Endothelial cell of umbilical vein (primary cell): ENCODE results near the gene SLC15A1. TPM values are rescaled to one million over a fixed set of nuclear protein-coding genes. Genes with fewer than 3 reads are reported as not detected.

Source experiments
- BruUV-seq: library from RNA; stranded (reverse); fragments of 400-500 nt; replicated peaks from 2 replicates; lab custom pipeline; 2021; lab: Mats Ljungman, UMichigan
- CTCF ChIA-PET: fragments of 300-600, 350-600 bp; sonication (Branson Sonifier 250); formaldehyde crosslinking; loops from one replicate; lab custom pipeline; 2021; ENCODE audit warnings: antibody characterized with exemption, inconsistent platforms; lab: Charles Lee
- POLR2A ChIA-PET: fragments of 300-600, 350-600 bp; sonication (Branson Sonifier 250); formaldehyde crosslinking; loops from one replicate; lab custom pipeline; 2021; ENCODE audit warnings: antibody characterized with exemption, inconsistent platforms; lab: Charles Lee
- DNase-seq: peaks from one replicate; pipeline ENCODE4 v3.0.0-alpha.2; 2011; ENCODE audit warnings: low read depth, low spot score
- FAIRE-seq: peaks from 2 replicates; lab custom pipeline; 2011; peaks lifted over from hg19 to GRCh38; lab: Jason Lieb, UNC
- H2AFZ ChIP-seq: 2 replicates; pipeline ENCODE4 v1.6.0; 2012; ENCODE audit warnings: low read depth, low read length, control low read depth, inconsistent platforms
- H3K27ac ChIP-seq: 2 replicates; pipeline ENCODE4 v1.5.1; 2011; ENCODE audit warnings: low read depth, mild to moderate bottlenecking, control low read depth, low read length, moderate library complexity; ENCODE audit not compliant: insufficient read depth
- H3K27me3 ChIP-seq, 2 experiments: 2 replicates each; pipeline versions ENCODE4 v1.6.0 to v1.6.1; 2011; ENCODE audit warnings: low read length in 2 of 2, mixed read lengths in 1 of 2; ENCODE audit not compliant: control insufficient read depth in 2 of 2, insufficient read depth in 2 of 2
- H3K36me3 ChIP-seq, 2 experiments: 2 replicates in 1 of 2; 3 replicates in 1 of 2; pipeline ENCODE4 v1.5.1; 2011; ENCODE audit warnings: low read length in 2 of 2, mild to moderate bottlenecking in 1 of 2, moderate library complexity in 1 of 2; ENCODE audit not compliant: control insufficient read depth in 2 of 2, insufficient read depth in 2 of 2; ENCODE audit errors: extremely low read depth in 1 of 2
- H3K4me1 ChIP-seq: 3 replicates; pipeline ENCODE4 v1.5.1; 2011; ENCODE audit warnings: mild to moderate bottlenecking, low read length; ENCODE audit not compliant: control insufficient read depth, insufficient read depth; ENCODE audit errors: extremely low read depth
- H3K4me2 ChIP-seq: 2 replicates; pipeline ENCODE4 v1.6.1; 2011; ENCODE audit warnings: low read length, control low read depth, mixed read lengths; ENCODE audit not compliant: insufficient read depth
- H3K4me3 ChIP-seq, 3 experiments: fragments of 200-600 bp in 1 of 3; sonication (generic), shearing (Covaris generic) in 1 of 3; replicated peaks in 1 of 3; 2 replicates each; pipeline ENCODE4 v1.5.1; 2011 to 2016; ENCODE audit warnings: control low read depth in 3 of 3, low read length in 3 of 3, mild to moderate bottlenecking in 2 of 3, inconsistent platforms in 1 of 3, low read depth in 1 of 3, moderate library complexity in 1 of 3; ENCODE audit not compliant: insufficient read depth in 1 of 3
- H3K79me2 ChIP-seq: 2 replicates; pipeline ENCODE4 v1.6.0; 2012; ENCODE audit warnings: low read length, inconsistent platforms; ENCODE audit not compliant: control insufficient read depth, insufficient read depth
- H3K9ac ChIP-seq: replicated peaks from 2 replicates; pipeline ENCODE3; 2011; ENCODE audit warnings: low read length, control low read depth; ENCODE audit not compliant: insufficient read depth; ENCODE audit errors: extremely low read depth
- H3K9me1 ChIP-seq: replicated peaks from 3 replicates; pipeline ENCODE4 v1.6.0; 2011; ENCODE audit warnings: mild to moderate bottlenecking, low read length; ENCODE audit not compliant: control insufficient read depth, insufficient read depth; ENCODE audit errors: extremely low read depth
- H3K9me3 ChIP-seq: replicated peaks from 2 replicates; pipeline ENCODE4 v1.5.1; 2012; ENCODE audit warnings: low read length, inconsistent platforms; ENCODE audit not compliant: control insufficient read depth, insufficient read depth
- H4K20me1 ChIP-seq: replicated peaks from 2 replicates; pipeline ENCODE3; 2011; ENCODE audit warnings: mild to moderate bottlenecking, low read length; ENCODE audit not compliant: control insufficient read depth, insufficient read depth; ENCODE audit errors: extremely low read depth
- EZH2 ChIP-seq: IDR thresholded peaks from 2 replicates; pipeline ENCODE4 v1.6.1; 2012; ENCODE audit warnings: borderline replicate concordance, low read depth, mild to moderate bottlenecking, moderate library complexity, low read length, inconsistent platforms; ENCODE audit not compliant: severe bottlenecking
- FOS ChIP-seq: IDR thresholded peaks from 2 replicates; pipeline ENCODE4 v1.6.1; 2011; ENCODE audit warnings: mild to moderate bottlenecking, low read length, moderate library complexity, borderline replicate concordance; ENCODE audit not compliant: insufficient read depth
- GATA2 ChIP-seq: IDR thresholded peaks from 2 replicates; pipeline ENCODE4 v1.7.0; 2011; ENCODE audit warnings: low read depth, mild to moderate bottlenecking, moderate library complexity, mixed read lengths, low read length; ENCODE audit not compliant: insufficient read length, insufficient read depth
- JUN ChIP-seq: IDR thresholded peaks from 2 replicates; pipeline ENCODE4 v1.6.1; 2011; ENCODE audit warnings: borderline replicate concordance, low read depth; ENCODE audit not compliant: insufficient read length, insufficient read depth
- MYC ChIP-seq: IDR thresholded peaks from one replicate; pipeline ENCODE4 v1.6.1; 2011; ENCODE audit warnings: mild to moderate bottlenecking, low read depth, low read length
- POLR2A ChIP-seq: IDR thresholded peaks from 2 replicates; pipeline ENCODE4 v1.6.1; 2012; ENCODE audit warnings: low read depth, mild to moderate bottlenecking, control low read depth, low read length
- POLR2AphosphoS5 ChIP-seq: IDR thresholded peaks from 2 replicates; pipeline ENCODE4 v1.6.1; 2012; ENCODE audit warnings: low read depth, mild to moderate bottlenecking, control low read depth, low read length, moderate library complexity; ENCODE audit not compliant: insufficient read depth
- dilution Hi-C: fragments of 300-500 bp; cut with MboI; formaldehyde crosslinking; loops from one replicate; pipeline ENCODE4 v1.15.0; 2019; ENCODE audit warnings: low sequenced_read_pairs; ENCODE audit not compliant: extremely low pct_ligation_motif_present
- intact Hi-C: fragments of 100-400 bp; cut with micrococcal nuclease; formaldehyde crosslinking; loops from one replicate; pipeline ENCODE4 v1.10.0; 2022
- polyA plus RNA-seq, 4 experiments: library from polyadenylated mRNA; depleted of rRNA in 3 of 4; stranded (reverse) in 3 of 4; unstranded in 1 of 4; fragments of >200 nt; gene quantifications; 2 replicates each; pipeline versions ENCODE4 v1.2.1 to v1.2.3, GENCODE V29; 2011 to 2012; ENCODE audit warnings: missing spikeins in 1 of 4
- total RNA-seq: library from RNA; stranded (reverse); gene quantifications from 2 replicates; pipeline ENCODE4 v1.2.3, GENCODE V29; 2021
- TF ChIP-seq, protein P1 (sequence below), 2 donors: IDR thresholded peaks; 1 replicate in 1 of 2; 2 replicates in 1 of 2; pipeline ENCODE4 v1.5.1; 2011; ENCODE audit warnings: low read length in 2 of 2, mild to moderate bottlenecking in 2 of 2, moderate library complexity in 2 of 2, control low read depth in 1 of 2, inconsistent platforms in 1 of 2, low read depth in 1 of 2; ENCODE audit not compliant: insufficient read depth in 1 of 2; ENCODE audit errors: extremely low read depth in 1 of 2
- TF ChIP-seq, protein P2 (sequence below): IDR thresholded peaks from 2 replicates; pipeline ENCODE4 v1.6.1; 2011; ENCODE audit not compliant: insufficient read depth, insufficient read length

The SLC15A1 gene
- total and polyA plus RNA-seq, 2 donors (not counting 3 experiments of a cell fraction or from before 2014, with no cell fraction given), result not detected

DNA sequence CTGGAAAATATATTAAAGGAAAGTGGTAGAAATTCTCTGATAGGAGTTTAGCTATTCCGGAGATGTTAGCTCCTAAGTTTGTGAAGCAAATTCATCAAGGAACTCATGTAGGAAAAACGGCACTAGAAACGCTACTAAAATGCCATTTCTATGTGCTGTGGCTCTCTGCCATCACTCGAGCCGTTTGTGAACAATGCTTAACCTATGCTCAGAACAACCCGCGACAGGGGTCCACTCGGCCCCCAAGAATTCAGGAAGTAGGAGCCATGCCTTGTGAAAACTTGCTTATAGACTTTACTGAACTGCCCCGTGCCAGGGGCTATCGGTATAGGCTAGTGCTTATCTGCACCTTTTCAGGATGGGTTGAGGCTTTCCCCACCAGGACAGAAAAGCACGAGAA lies 14.2 kb upstream of the SLC15A1 start:
- Histone ChIP-seq H3K9me1 (no peaks in the 10 kb centered on the region), H3K36me3 (no peaks in the 10 kb centered on the region), H3K79me2 (no peaks in the 10 kb centered on the region), H3K4me3 (no peak overlapping the region), H3K4me2 (no peak overlapping the region), H3K27ac (no peak overlapping the region), H3K9ac (no peak overlapping the region), H3K9me3 (no peaks in the 10 kb centered on the region), H2AFZ (no peak overlapping the region), H3K27me3 (peaks cover 22 to 33% of the 10 kb centered on the region in 2 experiments), H3K4me1 (no peaks in the 10 kb centered on the region), H4K20me1 (no peaks in the 10 kb centered on the region)
- TF ChIP-seq POLR2AphosphoS5, result no peak
- FAIRE-seq, result no peak
- no TSS peak for BruUV-seq
- intact Hi-C loops, result no loop called here
- POLR2A ChIA-PET, result no interaction called here
- DNase-seq, result no peak
- dilution Hi-C loops, result no loop called here
- CTCF ChIA-PET, result interaction anchor here (0.7 to 1.3 kb wide), 3 partner anchors 18 to 298 kb away, joined by 3 read pairs; no protein-coding TSS in a partner anchor

DNA sequence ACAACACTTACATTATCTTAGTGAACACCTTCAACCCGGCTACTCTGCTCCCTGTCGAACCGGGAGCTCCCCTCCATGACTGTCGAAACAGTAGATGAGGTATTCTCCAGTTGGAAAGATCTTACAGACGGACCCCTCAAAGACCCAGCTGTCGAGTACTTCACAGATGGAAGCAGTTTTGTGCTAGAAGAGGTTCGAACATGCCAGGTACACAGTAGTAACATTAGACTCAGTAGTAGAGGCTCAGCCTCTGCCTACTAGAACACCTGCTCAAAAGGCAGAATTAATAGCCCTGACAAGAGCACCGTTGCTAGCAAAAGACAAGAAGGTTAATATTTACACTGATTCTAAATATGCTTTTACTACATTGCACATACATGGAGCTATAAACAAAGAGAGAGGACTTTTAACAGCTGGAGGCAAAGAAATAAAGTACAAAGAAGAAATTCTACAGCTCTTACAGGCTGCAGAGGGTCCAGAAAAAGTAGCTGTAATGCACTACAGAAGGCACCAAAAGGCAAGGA lies 13.6 kb upstream of the SLC15A1 start:
- Histone ChIP-seq H3K36me3 (no peaks in the 10 kb centered on the region), H3K9me1 (no peaks in the 10 kb centered on the region), H3K9ac (no peak overlapping the region), H3K79me2 (no peaks in the 10 kb centered on the region), H2AFZ (no peak overlapping the region), H3K4me1 (no peaks in the 10 kb centered on the region), H3K27ac (no peak overlapping the region), H3K4me2 (no peak overlapping the region), H3K9me3 (no peaks in the 10 kb centered on the region), H3K27me3 (peaks cover 18 to 29% of the 10 kb centered on the region in 2 experiments), H4K20me1 (no peaks in the 10 kb centered on the region), H3K4me3 (no peak overlapping the region)
- TF ChIP-seq, protein P1, sequence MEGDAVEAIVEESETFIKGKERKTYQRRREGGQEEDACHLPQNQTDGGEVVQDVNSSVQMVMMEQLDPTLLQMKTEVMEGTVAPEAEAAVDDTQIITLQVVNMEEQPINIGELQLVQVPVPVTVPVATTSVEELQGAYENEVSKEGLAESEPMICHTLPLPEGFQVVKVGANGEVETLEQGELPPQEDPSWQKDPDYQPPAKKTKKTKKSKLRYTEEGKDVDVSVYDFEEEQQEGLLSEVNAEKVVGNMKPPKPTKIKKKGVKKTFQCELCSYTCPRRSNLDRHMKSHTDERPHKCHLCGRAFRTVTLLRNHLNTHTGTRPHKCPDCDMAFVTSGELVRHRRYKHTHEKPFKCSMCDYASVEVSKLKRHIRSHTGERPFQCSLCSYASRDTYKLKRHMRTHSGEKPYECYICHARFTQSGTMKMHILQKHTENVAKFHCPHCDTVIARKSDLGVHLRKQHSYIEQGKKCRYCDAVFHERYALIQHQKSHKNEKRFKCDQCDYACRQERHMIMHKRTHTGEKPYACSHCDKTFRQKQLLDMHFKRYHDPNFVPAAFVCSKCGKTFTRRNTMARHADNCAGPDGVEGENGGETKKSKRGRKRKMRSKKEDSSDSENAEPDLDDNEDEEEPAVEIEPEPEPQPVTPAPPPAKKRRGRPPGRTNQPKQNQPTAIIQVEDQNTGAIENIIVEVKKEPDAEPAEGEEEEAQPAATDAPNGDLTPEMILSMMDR (IDR thresholded peaks at IDR 0.05; ENCODE audit: extremely low read depth in 1 of 2, insufficient read depth in 1 of 2, low read depth in 1 of 2, low read length in 2 of 2), result no peak
- TF ChIP-seq, protein P2, sequence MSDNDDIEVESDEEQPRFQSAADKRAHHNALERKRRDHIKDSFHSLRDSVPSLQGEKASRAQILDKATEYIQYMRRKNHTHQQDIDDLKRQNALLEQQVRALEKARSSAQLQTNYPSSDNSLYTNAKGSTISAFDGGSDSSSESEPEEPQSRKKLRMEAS, result no peak
- TF ChIP-seq POLR2A (no peak), MYC (no peak), GATA2 (no peak), EZH2 (no peak), FOS (no peak), JUN (no peak), POLR2AphosphoS5 (no peak)
- FAIRE-seq, result no peak
- ChIA-PET POLR2A (no interaction called here), CTCF (interaction anchor here (0.7 to 1.3 kb wide), 4 partner anchors 10 to 298 kb away, joined by 3 read pairs; no protein-coding TSS in a partner anchor)
- BruUV-seq, result no TSS peak
- intact Hi-C loops, result no loop called here
- dilution Hi-C loops, result no loop called here
- no peak for DNase-seq
